ENCODE data around the gene TMEM44.
A peak's percentile ranks its signal among the peaks of the same experiment; 100 is the strongest.

Gene TMEM44

GRCh38 chr3:194633349-194634004 is at the start of gene TMEM44:
TMEM44 (minus strand) TSS chr3:194633419; CDS start chr3:194633215, 204 bp downstream.
- peak; percentile 42 for DNase-seq

- peak; percentile 48 for DNase-seq
Measured at GRCh38 chr3:194682694-194683310, 49.6 kb upstream of the TMEM44 start.

DNA sequence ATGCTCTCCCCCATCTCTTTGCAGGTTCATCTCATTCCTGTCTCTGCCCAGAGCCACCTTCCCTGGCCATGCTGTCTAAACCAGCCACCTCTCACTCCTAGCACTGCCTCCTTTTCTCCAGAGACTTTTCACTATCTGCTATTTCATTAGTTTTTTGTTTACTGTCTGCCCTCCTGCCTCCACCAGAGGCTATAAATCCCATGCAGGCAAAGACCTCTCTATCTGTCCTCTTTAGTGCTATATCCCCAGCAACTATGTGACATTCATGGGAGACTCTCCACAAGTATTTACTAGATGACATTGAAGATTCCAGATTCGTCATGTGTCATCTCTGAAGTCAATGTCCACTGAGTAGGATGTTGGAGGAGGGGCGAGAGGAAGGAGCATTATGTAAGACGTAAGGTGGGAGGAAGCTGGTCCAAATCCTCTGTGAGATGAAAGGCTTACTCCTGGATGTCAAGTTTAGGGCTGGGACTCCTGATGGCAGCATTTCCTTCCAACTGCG is 49.0 kb upstream of the TMEM44 start:
- no peak for DNase-seq

DNA sequence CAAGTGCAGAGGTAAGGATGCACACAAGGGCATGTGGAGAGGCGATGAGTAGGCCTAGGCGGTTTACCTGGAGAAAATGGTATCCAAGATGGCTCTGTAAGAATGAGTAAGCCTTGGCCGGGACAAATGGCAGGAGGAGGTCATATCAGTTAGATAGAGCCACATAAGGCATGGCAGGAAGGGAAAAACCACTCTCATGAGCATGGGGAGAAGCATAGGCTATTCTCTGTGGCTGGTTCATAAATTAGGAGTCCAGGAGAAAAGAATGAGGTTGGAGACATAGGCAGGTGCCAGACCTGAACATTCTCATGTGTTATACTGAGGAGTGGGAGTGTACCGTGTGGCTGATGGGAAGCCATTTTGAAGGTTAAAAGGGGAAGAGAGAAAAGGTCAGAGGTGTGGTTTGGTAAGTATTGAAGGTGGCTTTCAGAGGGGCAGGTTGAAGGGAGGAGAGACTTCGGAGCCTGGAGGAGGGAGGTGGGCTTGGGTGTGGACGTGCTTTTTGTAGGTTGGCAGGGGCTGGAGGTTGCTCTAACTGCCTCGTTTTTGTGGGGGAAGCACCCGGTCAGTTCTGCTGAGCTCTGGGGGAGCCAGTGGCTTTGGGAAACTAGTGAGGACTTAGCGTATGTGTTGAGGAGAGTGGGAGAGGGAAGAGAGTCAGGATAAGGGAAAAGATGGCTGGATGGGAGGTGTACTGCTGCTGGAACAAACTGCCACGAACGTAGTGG is 47.8 kb upstream of the TMEM44 start:
- no peak for DNase-seq

- no peak for DNase-seq
Measured at GRCh38 chr3:194676471-194676870, 43.3 kb upstream of the TMEM44 start.

DNA sequence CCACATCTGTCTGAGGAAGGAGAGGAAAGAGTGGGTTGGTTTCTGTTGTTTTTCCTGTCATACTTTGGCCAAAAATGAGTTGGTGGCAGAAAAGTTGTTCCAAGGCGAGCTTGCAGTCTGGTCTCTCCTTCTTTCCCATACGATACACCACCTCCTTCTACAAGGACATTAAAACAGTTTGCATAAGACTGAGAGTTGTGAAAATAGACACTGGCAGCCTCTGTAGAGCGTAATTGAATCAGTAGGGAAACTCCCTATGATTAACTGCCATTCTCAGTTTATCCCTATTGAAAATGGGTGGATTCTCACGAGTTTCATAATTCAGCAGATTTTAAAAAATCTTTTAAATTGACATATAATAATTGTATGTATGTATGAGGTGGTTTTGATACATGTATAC is 42.5 kb upstream of the TMEM44 start:
- DNase-seq = no peak

DNA sequence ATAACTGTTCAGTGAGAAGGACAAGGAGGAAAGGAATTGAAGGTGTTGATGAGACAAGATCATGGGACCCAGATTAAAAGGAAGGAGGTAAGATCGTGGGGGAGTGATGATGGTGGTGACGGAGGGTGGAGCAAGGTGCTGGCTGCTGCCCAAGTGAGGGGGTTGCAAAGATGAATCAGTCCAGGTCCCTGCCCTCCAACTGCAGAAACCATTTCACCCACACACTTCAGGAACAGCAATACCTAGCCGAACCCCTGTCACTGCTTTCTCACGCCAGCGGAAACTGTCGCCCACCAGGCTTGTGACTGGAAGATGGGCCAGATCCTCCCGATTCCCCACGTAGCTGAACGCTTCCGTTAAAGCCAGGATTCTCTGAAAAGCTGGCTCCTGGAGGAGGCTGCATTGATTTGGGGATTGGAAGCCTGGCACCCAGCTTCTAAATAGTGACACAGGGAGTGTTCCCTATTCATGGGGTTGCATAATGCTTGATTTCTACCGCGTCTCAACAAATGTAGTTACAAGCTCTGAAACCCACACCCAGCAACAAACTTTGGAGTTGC is 41.9 kb upstream of the TMEM44 start:
- DNase-seq = no peak

GRCh38 chr3:194673761-194674160 is 40.5 kb upstream of the TMEM44 start:
- DNase-seq = no peak

DNA sequence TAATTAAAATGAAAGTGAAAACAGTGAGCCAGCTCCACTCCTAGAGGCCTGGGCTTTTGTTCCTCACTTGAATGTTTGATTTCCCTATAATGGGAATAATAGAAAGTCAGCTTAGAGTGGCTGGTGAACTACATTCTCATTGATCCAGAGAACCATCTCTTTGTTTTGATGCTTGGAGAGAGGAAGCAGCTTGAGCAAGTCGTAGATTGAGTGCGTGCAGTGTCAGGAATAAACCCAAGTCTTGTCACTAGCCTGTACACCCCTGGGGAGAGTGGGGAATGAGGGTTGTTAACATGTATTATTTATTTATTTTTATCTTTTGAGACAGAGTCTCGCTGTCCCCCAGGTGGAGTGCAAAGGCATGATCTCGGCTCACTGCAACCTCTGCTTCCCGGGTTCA is 39.7 kb upstream of the TMEM44 start:
- DNase-seq = no peak

- DNase-seq = peak; percentile 92
Measured at GRCh38 chr3:194671900-194672808, 38.9 kb upstream of the TMEM44 start, which contains the start of gene LSG1. LSG1 (minus strand) TSS chr3:194672191; CDS start chr3:194672162, 29 bp downstream.

DNA sequence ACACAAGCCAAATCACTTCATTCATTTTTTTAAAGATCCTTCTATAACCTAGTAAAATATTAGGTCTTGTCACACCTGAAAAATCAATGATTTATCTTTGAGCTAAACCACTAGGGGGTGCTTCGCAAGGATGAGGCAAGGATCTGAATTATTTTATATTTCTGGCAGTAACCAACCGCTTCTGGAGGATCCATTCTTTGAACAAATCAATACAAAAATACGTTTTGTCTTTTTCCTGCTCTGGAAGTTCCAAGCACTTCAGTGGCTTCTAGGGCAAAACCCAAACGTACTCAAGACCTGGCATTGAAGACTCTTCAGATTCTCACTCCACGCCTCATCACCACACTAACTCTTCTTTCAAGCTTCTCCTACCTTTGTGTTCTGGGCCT is 38.3 kb upstream of the TMEM44 start:
- no peak for DNase-seq

- DNase-seq = no peak
Measured at GRCh38 chr3:194667363-194667762, 34.1 kb upstream of the TMEM44 start.

DNA sequence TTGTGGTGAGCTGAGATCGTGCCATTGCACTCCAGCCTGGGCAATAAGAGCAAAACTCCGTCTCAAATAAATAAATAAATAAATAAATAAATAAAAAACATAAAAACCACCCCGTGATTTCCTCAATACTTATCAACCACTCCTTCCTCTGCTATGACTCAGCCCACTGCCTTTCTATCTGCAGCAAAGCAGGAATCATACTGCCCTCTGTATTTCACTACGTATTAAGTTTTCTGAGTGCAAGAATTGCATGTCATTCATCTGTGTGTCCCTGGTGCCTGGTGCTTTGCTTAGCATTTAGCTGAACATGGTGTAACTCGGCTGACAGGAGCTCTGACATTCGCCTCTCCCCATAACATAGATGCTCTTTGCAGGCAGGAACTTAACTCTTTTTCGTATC is 31.6 kb upstream of the TMEM44 start:
- no peak for DNase-seq

- DNase-seq = no peak
Measured at GRCh38 chr3:194661946-194662345, 28.7 kb upstream of the TMEM44 start.

GRCh38 chr3:194661374-194661773 is 28.2 kb upstream of the TMEM44 start:
- DNase-seq = no peak

- no peak for DNase-seq
Measured at GRCh38 chr3:194659778-194660177, 26.6 kb upstream of the TMEM44 start.

DNA sequence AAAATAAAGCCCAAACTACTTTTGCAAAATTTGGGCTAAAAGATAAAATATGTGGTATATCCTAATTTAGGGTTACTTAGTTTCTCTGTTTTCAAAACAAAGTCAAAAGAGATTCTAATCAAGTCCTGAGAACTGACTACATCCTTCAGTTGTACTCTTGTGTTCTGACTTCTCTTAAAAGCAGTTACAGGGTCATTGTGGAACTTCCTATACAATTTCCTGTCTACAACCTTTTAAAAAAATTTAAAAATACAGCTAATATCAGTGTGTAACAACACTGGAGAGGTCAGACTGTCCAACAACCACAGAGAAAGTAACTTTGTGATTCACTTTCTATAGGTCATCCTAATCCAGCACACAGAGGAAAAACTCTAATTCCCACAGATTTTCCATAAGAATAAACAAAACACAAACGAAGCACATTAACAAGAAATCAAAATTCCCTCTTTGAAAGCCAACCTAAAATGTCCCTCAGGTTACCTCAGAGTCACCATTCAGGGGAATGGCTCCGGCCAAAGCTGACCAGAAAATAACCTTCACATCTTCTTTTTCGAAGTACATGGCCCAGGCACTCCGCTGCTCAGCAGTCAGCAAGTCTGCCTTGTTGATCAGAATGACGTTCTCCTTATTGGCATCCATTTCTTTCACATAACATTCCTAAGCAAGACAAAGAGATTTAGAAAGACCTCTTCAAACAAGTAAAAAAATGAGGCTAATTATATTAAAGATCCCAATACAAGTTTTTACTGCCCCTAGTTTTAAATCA is 25.4 kb upstream of the TMEM44 start:
- no peak for DNase-seq

DNA sequence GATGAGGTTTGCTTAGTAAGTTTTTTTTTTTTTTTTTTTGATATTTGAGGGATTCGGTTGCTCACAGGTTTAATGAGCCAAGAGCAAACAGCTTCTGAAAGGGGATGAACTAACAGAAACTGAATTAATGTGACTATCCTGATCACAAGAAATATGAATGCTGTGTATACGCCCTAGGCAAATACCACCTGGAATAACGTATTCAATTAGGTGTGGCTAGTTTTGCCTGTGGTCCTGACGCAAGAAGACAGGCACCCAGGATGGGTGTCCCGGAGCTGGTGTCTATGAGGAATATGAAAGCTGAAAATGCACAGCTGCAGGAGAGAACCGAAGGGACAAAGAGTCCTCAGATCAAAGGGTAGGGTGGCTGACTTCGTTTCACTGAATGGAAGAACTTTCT is 24.2 kb upstream of the TMEM44 start:
- DNase-seq = no peak

GRCh38 chr3:194654443-194654842 is 21.2 kb upstream of the TMEM44 start:
- DNase-seq = no peak

DNA sequence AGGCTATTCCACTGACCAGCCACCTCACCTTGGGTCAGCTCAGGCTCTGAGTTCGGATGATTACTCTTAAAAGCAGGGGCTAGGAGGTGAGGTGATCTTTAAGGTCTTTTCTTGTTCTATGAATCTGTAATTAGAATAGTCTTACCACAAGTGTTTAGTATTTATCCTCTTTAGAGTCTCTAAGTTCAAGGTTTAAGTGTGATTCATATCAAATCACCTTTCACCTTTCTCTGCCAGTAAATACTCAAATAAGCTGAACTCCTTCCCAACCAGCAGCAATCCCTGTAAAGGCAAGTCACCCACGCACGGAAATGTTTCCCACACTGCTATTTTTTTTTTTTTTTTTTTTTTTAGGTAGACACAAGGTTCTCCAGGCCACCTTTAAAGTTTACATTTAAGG is 14.5 kb upstream of the TMEM44 start:
- no peak for DNase-seq

DNA sequence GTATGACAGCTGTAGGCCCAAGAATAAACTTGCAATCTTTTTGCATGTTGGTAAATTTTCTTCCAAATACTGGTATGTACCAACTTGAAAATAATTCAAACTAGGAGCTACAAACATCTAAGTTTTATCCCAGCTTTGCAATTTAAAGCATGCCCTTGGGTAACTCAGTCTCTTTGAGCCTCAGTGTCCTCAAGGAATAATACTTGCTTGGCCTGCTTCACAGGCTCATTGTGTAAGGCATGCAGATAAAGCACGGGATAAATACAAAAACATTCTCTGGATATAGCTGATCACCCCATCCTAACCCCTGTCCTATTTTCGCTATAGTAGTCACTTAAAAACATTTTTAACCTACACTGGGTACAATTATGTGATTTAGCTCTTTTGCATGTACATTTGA is 9.6 kb upstream of the TMEM44 start:
- no peak for DNase-seq

DNA sequence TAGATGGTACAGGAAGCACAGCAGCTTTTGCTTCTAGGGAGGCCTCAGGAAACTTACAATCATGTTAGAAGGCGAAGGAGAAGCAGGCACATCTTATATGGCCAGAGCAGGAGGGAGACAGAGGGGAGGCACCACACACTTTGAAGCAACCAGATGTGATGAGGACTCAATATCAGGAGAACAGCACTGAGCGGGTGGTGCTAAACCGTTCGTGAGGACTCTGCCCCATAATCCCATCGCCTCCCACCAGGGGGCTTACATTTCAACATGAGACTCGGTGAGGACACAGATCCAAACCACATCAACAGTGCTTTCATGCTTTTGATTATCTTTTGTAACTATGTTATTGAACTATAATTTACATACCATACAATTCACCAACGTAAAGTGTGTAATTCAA is 7.6 kb upstream of the TMEM44 start:
- no peak for DNase-seq

Measured in NCI-H1092 (cell line).